Endodermal cell (in vitro differentiated cells): ENCODE data around the gene SLIT3. TPM values are rescaled to one million over a fixed set of nuclear protein-coding genes. Genes with fewer than 3 reads are reported as not detected.

ENCODE experiments used
- DNase-seq: peaks from one replicate; pipeline ENCODE4 v3.0.0-alpha.2; 2017
- H3K27ac ChIP-seq: 2 replicates; pipeline ENCODE4 v1.5.1; 2013; ENCODE audit warnings: mild to moderate bottlenecking, low read depth, low read length, moderate library complexity
- H3K27me3 ChIP-seq: 2 replicates; pipeline ENCODE4 v1.6.1; 2013; ENCODE audit warnings: mild to moderate bottlenecking, low read length, moderate library complexity; ENCODE audit not compliant: insufficient read depth, control insufficient read depth, poor library complexity, severe bottlenecking
- H3K36me3 ChIP-seq: 2 replicates; pipeline ENCODE4 v1.7.0; 2013; ENCODE audit warnings: mild to moderate bottlenecking, low read length, moderate library complexity; ENCODE audit not compliant: control insufficient read depth, insufficient read depth
- H3K4me1 ChIP-seq: one replicate; pipeline ENCODE4 v1.7.0; 2013; ENCODE audit warnings: low read length; ENCODE audit not compliant: control insufficient read depth, insufficient read depth
- H3K4me3 ChIP-seq: 2 replicates; pipeline ENCODE4 v1.5.1; 2013; ENCODE audit warnings: mild to moderate bottlenecking, low read length, moderate library complexity
- H3K9ac ChIP-seq: 2 replicates; pipeline ENCODE4 v1.6.1; 2013; ENCODE audit warnings: mild to moderate bottlenecking, low read length, moderate library complexity; ENCODE audit not compliant: poor library complexity, severe bottlenecking; ENCODE audit errors: extremely low read depth
- H3K9me3 ChIP-seq: 2 replicates; pipeline ENCODE4 v1.6.1; 2013; ENCODE audit warnings: mild to moderate bottlenecking, low read length, moderate library complexity; ENCODE audit not compliant: control insufficient read depth
- H3K27ac Mint-ChIP-seq: 2 replicates; pipeline ENCODE4 v1.8.0; 2020; ENCODE audit warnings: mixed read lengths
- H3K27me3 Mint-ChIP-seq: 2 replicates; pipeline ENCODE4 v1.8.0; 2021; ENCODE audit warnings: mild to moderate bottlenecking, mixed read lengths; ENCODE audit not compliant: insufficient read depth
- H3K36me3 Mint-ChIP-seq: 2 replicates; pipeline ENCODE4 v1.8.0; 2020; ENCODE audit warnings: low read depth, mixed read lengths
- H3K4me1 Mint-ChIP-seq: 2 replicates; pipeline ENCODE4 v1.8.0; 2020; ENCODE audit warnings: mixed read lengths
- H3K4me3 Mint-ChIP-seq: 2 replicates; pipeline ENCODE4 v1.8.0; 2020; ENCODE audit warnings: mild to moderate bottlenecking, moderate library complexity, mixed read lengths
- H3K9me3 Mint-ChIP-seq: 2 replicates; pipeline ENCODE4 v1.8.0; 2020; ENCODE audit warnings: mild to moderate bottlenecking, mixed read lengths
- CTCF ChIP-seq: fragments of 200-600 bp; sonication (generic); conservative IDR thresholded peaks from 2 replicates; pipeline ENCODE4 v1.5.0; 2021; ENCODE audit warnings: antibody characterized with exemption, mild to moderate bottlenecking
- WGBS, 2 experiments: methylation state at CpG; one replicate each; pipeline versions ENCODE4 v1.1.5 to v1.1.7; 2013; ENCODE audit warnings: missing lambda C conversion rate in 2 of 2, mixed read lengths in 1 of 2; ENCODE audit not compliant: insufficient coverage in 1 of 2, insufficient read length in 1 of 2; 5-methylcytosine and 5-hydroxymethylcytosine counted together
- total RNA-seq, 2 donors: library from RNA; stranded (reverse); fragmentation: NEBNext Ultra II Directional in 1 of 2; extraction: Animal tissue kit (Norgen Biotek cat#: 25700) in 1 of 2; gene quantifications; 2 replicates in 1 of 2; 3 replicates in 1 of 2; pipeline ENCODE4 v1.2.1, GENCODE V29; 2021

The SLIT3 gene
- total RNA-seq, 2 donors from 2014 or later, result 2.5 to 3.4 TPM

DNA sequence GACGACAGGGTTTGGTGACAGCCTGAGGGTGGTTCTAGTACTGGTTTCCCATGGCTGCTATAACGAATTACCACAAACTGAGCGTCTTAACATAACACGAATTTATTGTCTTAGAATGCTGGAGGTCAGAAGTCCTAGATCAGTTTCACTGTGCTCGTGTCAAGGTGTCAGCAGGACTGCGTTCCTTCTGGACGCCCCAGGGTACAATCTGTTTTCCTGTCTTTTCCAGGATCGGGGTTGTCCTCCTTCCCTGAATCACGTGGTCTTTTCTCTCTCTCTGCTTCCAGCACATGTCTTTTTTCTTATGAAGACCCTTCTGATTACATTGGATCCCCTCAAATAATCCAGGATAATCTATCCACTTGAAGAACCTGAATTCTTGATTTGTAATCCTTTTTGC lies 430.0 kb downstream of the SLIT3 start:
- Histone ChIP-seq H3K4me1 (no peaks in the 10 kb centered on the region), H3K9me3 (no peaks in the 10 kb centered on the region), H3K27me3 (peaks cover 34% of the 10 kb centered on the region), H3K4me3 (no peak overlapping the region), H3K27ac (no peak overlapping the region), H3K9ac (no peak overlapping the region), H3K36me3 (no peaks in the 10 kb centered on the region)
- Mint-ChIP-seq H3K27ac (no peak overlapping the region), H3K4me1 (peaks cover 1% of the 10 kb centered on the region), H3K4me3 (no peak overlapping the region), H3K36me3 (no peaks in the 10 kb centered on the region), H3K9me3 (no peaks in the 10 kb centered on the region), H3K27me3 (peaks cover 9% of the 10 kb centered on the region)
- DNase-seq, result no peak
- TF ChIP-seq CTCF, result no peak
- WGBS, 2 experiments, result 83 to 89% methylated on average over 9 of the region's 9 CpGs

DNA sequence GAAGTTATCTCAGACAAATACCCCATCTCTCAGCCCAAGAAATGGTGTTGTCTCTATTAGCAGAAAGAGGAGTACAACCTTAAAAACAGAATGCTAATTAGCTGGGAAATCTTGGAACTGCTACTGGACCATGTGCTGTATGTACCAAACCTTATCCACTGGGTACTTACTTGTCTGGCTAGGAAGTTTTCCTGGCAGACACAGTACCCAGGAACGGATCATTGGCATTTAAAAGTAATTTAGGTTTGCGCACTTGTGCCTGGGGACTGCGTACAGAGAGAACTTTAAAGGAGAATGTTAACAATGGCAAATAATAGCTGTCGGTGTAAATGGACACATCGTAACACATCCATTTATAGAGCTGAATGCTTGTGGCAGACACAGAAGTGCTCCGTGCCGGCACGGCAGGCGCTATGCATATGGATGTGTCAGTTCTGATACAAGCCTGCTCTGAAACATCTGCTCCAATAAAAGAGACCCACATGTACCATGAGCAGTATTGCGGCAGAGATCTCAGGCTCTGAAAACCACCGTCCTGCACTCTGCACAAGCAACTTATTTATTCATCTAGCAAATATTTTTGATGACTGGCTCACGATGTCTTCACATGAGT lies 431.2 kb downstream of the SLIT3 start:
- no peak overlapping the region for H3K9ac ChIP-seq
- H3K27ac ChIP-seq, result peak overlapping the region; percentile 1
- peaks cover 7% of the 10 kb centered on the region for H3K27me3 Mint-ChIP-seq
- TF ChIP-seq CTCF, result no peak
- no peak overlapping the region for H3K27ac Mint-ChIP-seq
- no peak overlapping the region for H3K4me3 Mint-ChIP-seq
- no peak for DNase-seq
- H3K9me3 Mint-ChIP-seq, result no peaks in the 10 kb centered on the region
- no peaks in the 10 kb centered on the region for H3K36me3 ChIP-seq
- no peaks in the 10 kb centered on the region for H3K4me1 ChIP-seq
- no peak overlapping the region for H3K4me3 ChIP-seq
- WGBS, 2 experiments, result 83 to 91% methylated on average over 12 of the region's 12 CpGs
- no peaks in the 10 kb centered on the region for H3K9me3 ChIP-seq
- H3K4me1 Mint-ChIP-seq, result peaks cover 3% of the 10 kb centered on the region
- H3K36me3 Mint-ChIP-seq, result no peaks in the 10 kb centered on the region
- H3K27me3 ChIP-seq, result peaks cover 34% of the 10 kb centered on the region

GRCh38 chr5:168867241-168867640 lies 433.7 kb downstream of the SLIT3 start:
- peaks cover 3% of the 10 kb centered on the region for H3K4me1 Mint-ChIP-seq
- Histone ChIP-seq H3K27me3 (peaks cover 48% of the 10 kb centered on the region), H3K4me1 (no peaks in the 10 kb centered on the region), H3K36me3 (no peaks in the 10 kb centered on the region), H3K27ac (no peak overlapping the region), H3K9me3 (no peaks in the 10 kb centered on the region), H3K9ac (no peak overlapping the region), H3K4me3 (no peak overlapping the region)
- no peaks in the 10 kb centered on the region for H3K9me3 Mint-ChIP-seq
- no peak overlapping the region for H3K4me3 Mint-ChIP-seq
- H3K27me3 Mint-ChIP-seq, result peaks cover 11% of the 10 kb centered on the region
- WGBS, 2 experiments, result 84 to 91% methylated on average over 4 of the region's 4 CpGs
- no peak for DNase-seq
- H3K36me3 Mint-ChIP-seq, result no peaks in the 10 kb centered on the region
- no peak overlapping the region for H3K27ac Mint-ChIP-seq
- TF ChIP-seq CTCF, result no peak
